NCI-H446 treated with DMSO at 0.1 percent for 48 hours (cell line): ENCODE results near the gene ANXA6.

Experiments used
- DNase-seq: peaks from one replicate; lab custom pipeline; 2025; lab: John Stamatoyannopoulos, UW

The ANXA6 gene

DNA sequence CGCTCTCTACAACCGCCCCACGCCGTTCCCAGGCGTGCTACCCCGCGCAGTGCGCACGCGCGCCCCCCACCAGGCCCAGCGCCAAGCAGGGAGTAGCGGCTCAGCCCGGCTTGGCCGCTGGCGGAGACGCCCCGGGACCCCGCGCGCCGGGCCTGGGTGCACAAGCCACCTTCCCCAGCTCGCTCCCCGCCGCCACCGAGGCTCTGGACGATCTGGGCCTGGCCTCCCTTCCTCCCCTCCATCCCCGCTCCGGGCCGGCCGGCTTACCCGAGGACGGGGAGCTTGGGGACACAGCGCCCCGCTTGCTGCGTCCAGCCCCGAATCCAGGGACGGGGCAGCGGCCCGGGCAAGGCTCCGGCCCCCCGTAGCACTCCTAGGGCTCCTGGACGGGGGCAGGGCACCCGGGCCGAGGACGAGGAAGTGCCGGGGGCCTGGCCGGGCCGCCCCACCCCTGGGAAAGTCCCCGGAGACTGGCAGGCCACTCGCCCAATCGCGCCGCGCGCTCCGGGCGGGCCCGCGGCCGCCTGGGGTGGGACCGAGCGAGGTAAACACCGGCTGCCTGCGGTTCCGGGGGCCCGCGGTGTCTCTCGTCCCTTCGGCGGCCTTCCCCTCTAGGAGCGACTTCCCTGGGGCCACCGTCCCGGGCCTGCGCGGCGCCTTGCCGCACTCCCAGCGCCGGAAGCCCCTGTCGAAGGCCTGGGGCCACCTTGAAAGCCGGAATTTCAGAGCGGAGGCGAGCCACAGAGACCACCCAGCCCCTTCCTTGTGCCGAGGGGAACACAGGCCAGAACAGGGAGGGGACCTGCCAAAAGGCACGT lies 76.8 kb downstream of the ANXA6 start, which contains the start of gene TNIP1:
TSS of gene TNIP1 (minus strand) at position 422 of the 818 bp plus-strand sequence. CDS start 15,939 bp downstream, outside the sequence.
- peak; percentile 54 for DNase-seq

GRCh38 chr5:151079838-151080612 lies 77.6 kb downstream of the ANXA6 start:
- DNase-seq: no peak

GRCh38 chr5:151078490-151079262 lies 78.9 kb downstream of the ANXA6 start:
- no peak for DNase-seq

DNA sequence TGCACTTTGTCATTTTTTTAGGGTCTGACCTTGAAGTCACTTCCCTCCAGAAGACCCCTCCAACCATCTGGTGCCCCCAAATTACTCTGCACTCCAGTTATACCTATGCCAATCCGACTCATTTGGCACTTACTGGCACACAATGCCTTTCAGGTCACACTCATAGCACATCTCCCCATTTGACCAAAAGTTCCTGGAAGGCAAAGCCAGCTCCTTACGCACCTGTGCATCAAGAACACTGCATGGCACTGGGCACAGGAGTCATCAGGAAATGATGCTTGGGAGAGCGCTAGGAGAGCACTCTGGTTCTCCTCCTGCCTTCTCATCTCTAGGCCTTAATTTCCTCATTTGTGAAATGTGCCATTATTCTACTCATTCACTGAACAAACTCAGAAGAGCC lies 79.6 kb downstream of the ANXA6 start:
- no peak for DNase-seq

DNA sequence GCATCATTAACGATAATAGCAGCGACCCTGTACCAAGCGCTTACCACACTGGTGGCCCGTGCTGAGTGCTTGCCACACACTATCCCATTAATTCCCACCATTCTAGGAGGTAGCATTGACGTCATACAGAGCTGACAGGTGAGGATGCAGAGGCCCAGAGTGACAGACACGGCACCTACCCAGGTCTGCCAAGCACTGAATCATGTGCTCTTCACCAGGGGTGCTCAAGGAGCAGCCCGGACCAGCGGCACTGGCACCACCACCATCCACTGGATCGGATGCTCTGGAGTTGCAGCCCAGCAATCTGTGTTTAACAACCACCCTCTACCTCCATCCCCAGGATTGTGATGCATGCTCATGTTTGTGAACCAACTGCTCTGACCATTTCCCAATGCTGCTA lies 80.2 kb downstream of the ANXA6 start:
- DNase-seq: no peak

DNA sequence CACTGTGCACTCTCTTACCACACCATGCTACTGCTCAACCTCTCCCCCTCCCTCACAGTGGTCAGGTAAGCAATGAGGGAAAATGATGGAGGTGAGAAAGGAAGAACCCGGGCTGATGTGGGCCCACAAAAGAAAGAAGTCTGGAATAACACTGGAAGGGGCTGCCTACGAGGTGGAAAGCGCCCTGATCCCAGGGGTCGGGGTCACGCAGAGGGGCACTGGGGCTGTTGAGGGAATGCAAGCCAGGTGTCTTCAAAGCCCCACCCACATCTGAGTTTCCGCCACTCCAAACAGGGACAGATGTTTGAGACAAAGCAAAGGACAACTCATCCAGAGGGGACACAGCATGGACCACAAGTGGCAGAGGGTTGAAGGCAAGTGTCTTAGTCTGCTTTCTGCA lies 81.0 kb downstream of the ANXA6 start:
- no peak for DNase-seq

DNA sequence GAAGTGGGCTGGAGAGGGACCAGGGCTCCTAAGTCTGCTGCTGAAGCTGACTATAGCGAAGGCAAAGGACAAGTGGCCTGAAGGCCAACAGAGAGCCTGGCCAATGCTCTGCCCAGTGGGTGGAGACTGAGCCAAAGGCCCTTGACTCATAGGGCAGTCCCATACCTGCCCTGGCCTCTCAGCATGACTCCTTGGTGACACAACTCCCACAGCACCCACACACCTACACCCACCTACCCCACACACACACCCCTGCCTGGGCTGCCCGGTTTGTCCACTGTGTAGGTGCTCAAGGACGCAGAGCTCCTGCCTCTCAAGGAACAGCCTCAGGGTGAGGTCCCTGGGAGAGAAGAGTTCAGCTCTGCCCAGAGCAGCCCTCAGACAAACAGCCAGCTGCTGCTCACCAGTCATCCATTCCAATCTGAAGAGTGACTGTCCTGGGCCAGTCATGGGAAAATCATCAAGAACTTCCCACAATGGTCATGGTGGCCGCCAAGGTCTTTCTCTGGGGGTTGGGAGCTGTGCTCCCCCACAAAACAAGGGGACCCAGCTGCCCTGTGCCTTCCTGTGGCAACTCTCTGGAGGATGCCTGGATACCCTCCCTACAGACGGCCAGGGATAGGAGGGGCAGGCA lies 81.8 kb downstream of the ANXA6 start:
- no peak for DNase-seq

DNA sequence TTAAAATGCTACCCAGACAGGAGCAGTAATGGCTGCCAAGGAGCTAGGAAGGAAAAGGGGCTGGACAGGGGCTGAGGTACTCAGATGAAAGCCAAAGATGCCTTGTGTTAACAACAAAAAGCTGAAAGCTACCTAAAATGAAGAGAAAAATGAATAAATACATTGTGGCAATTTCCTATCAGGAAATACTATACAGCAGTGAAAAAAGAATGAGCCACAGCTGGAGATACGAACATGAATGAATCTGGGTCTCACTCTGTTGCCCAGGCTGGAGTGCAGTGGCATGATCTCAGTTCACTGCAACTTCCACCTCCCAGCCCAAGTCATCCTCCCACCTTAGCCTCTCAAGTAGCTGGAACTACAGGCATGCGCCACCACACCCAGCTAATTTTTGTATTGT lies 83.0 kb downstream of the ANXA6 start:
- DNase-seq: no peak

- DNase-seq: no peak
Measured at GRCh38 chr5:151073280-151073679, 84.3 kb downstream of the ANXA6 start.

- no peak for DNase-seq
Measured at GRCh38 chr5:151072630-151073025, 85.0 kb downstream of the ANXA6 start.

- DNase-seq: no peak
Measured at GRCh38 chr5:151071848-151072629, 85.5 kb downstream of the ANXA6 start.

DNA sequence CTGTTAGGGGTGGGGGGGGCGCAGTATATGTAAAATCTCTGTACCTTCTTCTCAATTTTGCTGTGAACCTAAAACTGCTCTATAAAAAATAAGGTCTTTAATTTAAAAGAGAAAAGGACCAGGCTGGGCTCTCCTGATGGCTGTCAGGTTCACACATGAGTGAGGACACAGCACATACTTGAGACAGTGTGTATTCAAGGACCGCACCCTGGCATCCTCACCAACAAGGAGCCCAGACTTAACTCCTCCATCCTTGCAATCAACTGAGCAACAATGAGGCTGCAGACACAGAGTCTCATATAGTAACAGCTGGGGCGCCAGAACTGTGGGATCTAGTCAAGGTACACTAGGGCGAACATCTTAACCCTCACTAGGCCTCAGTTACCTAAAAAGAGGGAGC lies 86.6 kb downstream of the ANXA6 start:
- DNase-seq: no peak

DNA sequence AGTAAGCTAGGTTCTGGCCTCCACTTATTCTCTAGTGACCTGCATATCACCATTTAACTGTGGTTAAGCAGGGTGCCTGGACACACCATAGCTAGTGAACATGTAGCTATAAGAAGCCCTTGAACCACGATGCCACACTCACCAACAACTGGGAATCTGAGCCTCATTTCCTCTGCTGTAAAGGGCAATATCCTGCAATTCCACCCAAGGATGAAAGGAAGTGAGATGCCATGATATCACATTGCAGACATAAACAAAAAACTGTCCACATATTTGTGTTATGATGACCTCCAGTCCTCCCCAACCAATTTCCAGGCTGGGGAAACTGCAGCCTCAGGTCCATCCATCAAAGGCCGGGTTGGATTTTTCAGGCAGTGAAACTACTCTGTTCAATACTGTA lies 87.1 kb downstream of the ANXA6 start:
- DNase-seq: no peak

DNA sequence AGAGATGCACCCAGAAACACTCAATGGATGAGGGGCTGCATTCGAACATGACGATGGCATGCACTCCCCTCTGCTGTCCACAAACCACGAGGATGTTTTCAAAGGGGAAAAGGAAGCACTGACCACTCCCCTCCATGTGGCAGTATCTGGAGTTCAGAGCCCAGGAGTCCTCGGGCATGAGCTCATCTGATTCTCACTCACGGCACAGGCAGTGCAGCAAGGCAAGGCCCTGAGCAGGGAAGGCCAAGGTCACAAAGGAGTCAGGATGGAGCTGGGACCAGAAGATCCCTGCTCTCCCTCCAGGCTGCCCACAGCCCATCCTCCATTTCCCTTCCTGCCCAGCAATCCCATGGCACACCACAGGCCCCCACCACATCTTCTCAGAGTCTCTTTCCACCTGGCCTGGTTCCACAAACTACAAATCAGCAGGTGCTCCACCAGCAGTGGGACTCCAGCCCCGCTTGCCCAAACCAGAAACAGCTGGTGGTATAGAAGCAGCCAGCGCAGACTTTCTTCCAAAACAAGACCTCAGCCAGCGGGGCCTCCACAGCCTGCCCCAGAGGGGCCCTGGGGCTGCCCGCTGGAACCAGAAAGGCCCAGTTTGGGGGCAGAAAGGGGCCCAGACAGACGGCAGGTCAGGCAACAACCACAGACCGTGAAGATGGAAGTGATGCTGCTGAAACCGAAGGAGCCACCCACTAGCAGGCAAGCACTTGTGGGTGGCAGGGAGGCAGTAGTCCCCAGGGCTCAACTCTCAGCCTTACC lies 89.0 kb downstream of the ANXA6 start:
- no peak for DNase-seq

DNA sequence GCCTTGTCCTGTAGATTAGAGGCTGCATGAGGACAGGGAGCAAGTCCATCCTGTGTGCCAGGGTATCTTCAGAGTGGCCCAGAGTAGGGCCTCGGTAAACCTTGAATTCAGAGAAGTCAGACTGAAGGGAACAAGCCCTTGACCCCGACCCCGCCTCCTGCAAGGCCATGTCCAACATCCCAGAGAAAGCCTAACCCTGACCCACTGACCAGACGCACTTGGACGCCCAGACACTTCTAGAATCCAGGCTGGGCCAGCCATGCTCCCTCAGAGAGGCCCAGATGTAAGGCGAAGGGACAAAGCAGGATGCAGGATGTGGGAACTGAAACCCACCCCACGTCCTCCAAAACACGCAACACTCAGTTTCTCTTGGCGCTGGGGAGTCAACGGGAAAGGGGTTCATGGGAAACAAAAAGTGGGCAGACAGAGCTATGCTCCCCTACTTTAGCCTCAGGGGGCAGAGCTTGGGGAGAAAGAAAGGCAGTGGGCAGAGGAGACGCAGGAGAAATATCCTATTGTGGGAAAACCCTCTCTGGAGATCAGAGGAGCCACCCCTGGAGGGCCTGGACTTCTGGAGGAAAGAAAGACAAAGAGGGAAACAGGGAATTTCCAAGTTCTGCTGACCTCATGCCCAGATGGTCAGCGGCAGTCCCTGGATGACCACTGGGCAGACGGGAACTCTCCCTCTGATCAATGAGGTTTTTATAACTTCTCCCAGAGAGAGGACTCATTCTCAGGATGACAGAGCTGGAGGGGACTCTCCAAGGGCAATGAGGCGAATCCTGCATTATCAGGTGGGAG lies 89.7 kb downstream of the ANXA6 start:
- DNase-seq: no peak

DNA sequence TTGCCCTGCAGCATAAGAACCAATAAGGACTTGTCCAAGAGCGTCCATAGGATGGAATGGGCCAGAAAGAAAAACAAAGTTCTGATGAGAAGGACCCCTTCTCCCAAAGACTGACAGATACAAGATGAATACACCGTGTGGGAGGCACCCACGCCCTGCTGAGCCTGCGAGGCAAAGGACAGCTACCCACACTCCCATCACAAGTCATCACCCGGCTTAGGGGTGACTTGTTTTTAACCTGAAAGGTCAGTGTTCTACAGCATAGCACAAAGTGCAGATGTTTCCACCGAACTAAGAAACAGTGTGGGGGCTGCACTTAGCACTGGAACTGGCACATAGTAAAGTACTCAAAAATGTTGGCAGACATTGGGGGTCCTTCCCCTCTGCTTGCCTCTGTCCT lies 90.7 kb downstream of the ANXA6 start:
- no peak for DNase-seq

GRCh38 chr5:151065609-151066008 lies 92.0 kb downstream of the ANXA6 start:
- DNase-seq: no peak

GRCh38 chr5:151064916-151065499 lies 92.6 kb downstream of the ANXA6 start:
- DNase-seq: no peak
